Measurements from ENCODE around the gene FAM50B. TPM values are rescaled to one million over a fixed set of nuclear protein-coding genes. Genes with fewer than 3 reads are reported as not detected.
"Not testable (repeated sequence)": the region's sequence is repeated elsewhere in the genome, so short reads cannot be mapped to it uniquely, and the experiment has no call there.

FAM50B gene
- total RNA-seq, 1 donor from 2014 or later, result 3.8 TPM

- DNase-seq (ENCODE audit: low spot score), result no peak
- H3K27me3 Mint-ChIP-seq (ENCODE audit: unreplicated experiment), result peaks cover 1% of the 10 kb centered on the region
- TF ChIP-seq, protein P1, sequence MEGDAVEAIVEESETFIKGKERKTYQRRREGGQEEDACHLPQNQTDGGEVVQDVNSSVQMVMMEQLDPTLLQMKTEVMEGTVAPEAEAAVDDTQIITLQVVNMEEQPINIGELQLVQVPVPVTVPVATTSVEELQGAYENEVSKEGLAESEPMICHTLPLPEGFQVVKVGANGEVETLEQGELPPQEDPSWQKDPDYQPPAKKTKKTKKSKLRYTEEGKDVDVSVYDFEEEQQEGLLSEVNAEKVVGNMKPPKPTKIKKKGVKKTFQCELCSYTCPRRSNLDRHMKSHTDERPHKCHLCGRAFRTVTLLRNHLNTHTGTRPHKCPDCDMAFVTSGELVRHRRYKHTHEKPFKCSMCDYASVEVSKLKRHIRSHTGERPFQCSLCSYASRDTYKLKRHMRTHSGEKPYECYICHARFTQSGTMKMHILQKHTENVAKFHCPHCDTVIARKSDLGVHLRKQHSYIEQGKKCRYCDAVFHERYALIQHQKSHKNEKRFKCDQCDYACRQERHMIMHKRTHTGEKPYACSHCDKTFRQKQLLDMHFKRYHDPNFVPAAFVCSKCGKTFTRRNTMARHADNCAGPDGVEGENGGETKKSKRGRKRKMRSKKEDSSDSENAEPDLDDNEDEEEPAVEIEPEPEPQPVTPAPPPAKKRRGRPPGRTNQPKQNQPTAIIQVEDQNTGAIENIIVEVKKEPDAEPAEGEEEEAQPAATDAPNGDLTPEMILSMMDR (IDR thresholded peaks at IDR 0.05; ENCODE audit: unreplicated experiment), result no peak
Measured at GRCh38 chr6:3859878-3860552, 10.8 kb downstream of the FAM50B start.

GRCh38 chr6:3861424-3861823 is 12.3 kb downstream of the FAM50B start:
- Mint-ChIP-seq H3K27me3 (ENCODE audit: unreplicated experiment) (peaks cover 1% of the 10 kb centered on the region), H3K4me3 (ENCODE audit: unreplicated experiment) (no peak overlapping the region), H3K9me3 (ENCODE audit: unreplicated experiment) (no peaks in the 10 kb centered on the region), H3K27ac (ENCODE audit: unreplicated experiment) (no peak overlapping the region), H3K36me3 (ENCODE audit: low read depth, unreplicated experiment) (no peaks in the 10 kb centered on the region), H3K4me1 (ENCODE audit: unreplicated experiment) (no peaks in the 10 kb centered on the region)
- DNase-seq (ENCODE audit: low spot score), result no peak
- TF ChIP-seq, protein P1 (IDR thresholded peaks at IDR 0.05; ENCODE audit: unreplicated experiment), result no peak

More at GRCh38 chr6:3859878-3860552, 10.8 kb downstream of the FAM50B start:
- Mint-ChIP-seq H3K4me3 (ENCODE audit: unreplicated experiment) (no peak overlapping the region), H3K36me3 (ENCODE audit: low read depth, unreplicated experiment) (no peaks in the 10 kb centered on the region), H3K27ac (ENCODE audit: unreplicated experiment) (no peak overlapping the region), H3K9me3 (ENCODE audit: unreplicated experiment) (no peaks in the 10 kb centered on the region), H3K4me1 (ENCODE audit: unreplicated experiment) (no peaks in the 10 kb centered on the region)

- H3K27ac Mint-ChIP-seq (ENCODE audit: unreplicated experiment), result no peak overlapping the region
- H3K4me3 Mint-ChIP-seq (ENCODE audit: unreplicated experiment), result no peak overlapping the region
- H3K4me1 Mint-ChIP-seq (ENCODE audit: unreplicated experiment), result no peaks in the 10 kb centered on the region
- H3K9me3 Mint-ChIP-seq (ENCODE audit: unreplicated experiment), result no peaks in the 10 kb centered on the region
- no peaks in the 10 kb centered on the region for H3K36me3 Mint-ChIP-seq (ENCODE audit: low read depth, unreplicated experiment)
- no peak for DNase-seq (ENCODE audit: low spot score)
- TF ChIP-seq, protein P1 (IDR thresholded peaks at IDR 0.05; ENCODE audit: unreplicated experiment), result no peak
- H3K27me3 Mint-ChIP-seq (ENCODE audit: unreplicated experiment), result peaks cover 3% of the 10 kb centered on the region
Measured at GRCh38 chr6:3862038-3862437, 12.9 kb downstream of the FAM50B start.

DNA sequence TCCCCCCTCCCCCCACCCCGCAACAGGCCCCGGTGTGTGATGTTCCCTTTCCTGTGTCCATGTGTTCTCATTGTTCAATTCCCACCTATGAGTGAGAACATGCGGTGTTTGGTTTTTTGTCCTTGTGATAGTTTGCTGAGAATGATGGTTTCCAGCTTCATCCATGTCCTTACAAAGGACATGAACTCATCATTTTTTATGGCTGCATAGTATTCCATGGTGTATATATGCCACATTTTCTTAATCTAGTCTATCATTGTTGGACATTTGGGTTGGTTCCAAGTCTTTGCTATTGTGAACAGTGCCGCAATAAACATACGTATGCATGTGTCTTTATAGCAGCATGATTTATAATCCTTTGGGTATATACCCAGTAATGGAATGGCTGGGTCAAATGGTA is 14.1 kb downstream of the FAM50B start:
- H3K9me3 Mint-ChIP-seq (ENCODE audit: unreplicated experiment); DNase-seq (ENCODE audit: low spot score); H3K27ac Mint-ChIP-seq (ENCODE audit: unreplicated experiment); H3K4me3 Mint-ChIP-seq (ENCODE audit: unreplicated experiment); H3K36me3 Mint-ChIP-seq (ENCODE audit: low read depth, unreplicated experiment); H3K27me3 Mint-ChIP-seq (ENCODE audit: unreplicated experiment); H3K4me1 Mint-ChIP-seq (ENCODE audit: unreplicated experiment): not testable (repeated sequence)

- TF ChIP-seq, protein P1 (IDR thresholded peaks at IDR 0.05; ENCODE audit: unreplicated experiment), result no peak
- no peak overlapping the region for H3K27ac Mint-ChIP-seq (ENCODE audit: unreplicated experiment)
- H3K27me3 Mint-ChIP-seq (ENCODE audit: unreplicated experiment), result peaks cover 3% of the 10 kb centered on the region
- no peak for DNase-seq (ENCODE audit: low spot score)
- H3K4me3 Mint-ChIP-seq (ENCODE audit: unreplicated experiment), result no peak overlapping the region
- no peaks in the 10 kb centered on the region for H3K9me3 Mint-ChIP-seq (ENCODE audit: unreplicated experiment)
- no peaks in the 10 kb centered on the region for H3K36me3 Mint-ChIP-seq (ENCODE audit: low read depth, unreplicated experiment)
- H3K4me1 Mint-ChIP-seq (ENCODE audit: unreplicated experiment), result peaks cover 6% of the 10 kb centered on the region
Measured at GRCh38 chr6:3865463-3865862, 16.3 kb downstream of the FAM50B start.

All from endothelial cell (in vitro differentiated cells).